Activated CD4-positive, alpha-beta T cell treated with anti-CD3 and anti-CD28 coated beads, Interleukin-2, amount 50 U/mL, for 16 hours (primary cell): ENCODE data around the gene NUDT16L1.

Experiments
- DNase-seq: peaks from one replicate; pipeline ENCODE4 v3.0.0-alpha.2; 2020

Gene NUDT16L1

DNA sequence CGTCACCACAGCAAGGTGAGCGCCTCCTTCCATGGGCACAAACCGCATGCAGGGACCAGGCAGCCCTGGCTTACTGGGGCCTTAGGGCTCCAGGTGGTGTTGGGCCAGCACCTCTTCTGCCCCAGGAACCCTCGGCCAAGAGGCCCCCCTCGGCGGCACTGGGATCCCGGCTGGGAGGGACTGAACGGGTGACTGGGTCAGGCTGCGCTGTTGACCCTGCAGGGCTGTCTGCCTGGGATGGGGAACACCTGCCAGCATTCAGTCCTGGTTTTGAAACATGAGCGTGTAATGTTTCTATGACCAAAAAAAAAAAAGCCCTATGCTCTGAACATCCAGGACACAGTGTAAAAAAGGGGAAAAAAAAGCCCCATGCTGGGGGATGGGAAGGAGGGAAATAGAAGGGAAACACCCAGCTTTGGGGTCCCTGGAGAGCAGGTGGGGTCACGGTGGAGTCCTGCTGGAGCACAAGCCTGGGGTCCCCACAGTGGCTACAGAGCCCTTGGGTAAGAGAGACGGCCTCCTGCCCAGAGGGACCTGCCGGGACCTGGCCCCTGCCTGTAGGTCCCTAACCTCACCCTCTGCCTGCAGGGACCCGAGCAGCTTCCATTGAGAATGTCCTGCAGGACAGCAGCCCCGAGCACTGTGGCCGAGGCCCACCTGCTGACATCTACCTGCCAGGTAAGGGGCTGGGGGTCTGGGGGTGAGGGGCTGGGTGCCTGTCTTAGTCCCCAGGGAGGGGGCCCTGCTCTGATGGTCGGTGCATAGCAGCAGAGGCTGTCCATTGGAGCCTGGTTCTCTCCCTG lies 9.9 kb upstream of the NUDT16L1 start:
- DNase-seq = no peak

- DNase-seq = no peak
Measured at GRCh38 chr16:4684058-4684715, 9.2 kb upstream of the NUDT16L1 start.

- DNase-seq = no peak
Measured at GRCh38 chr16:4684763-4685162, 8.6 kb upstream of the NUDT16L1 start.

GRCh38 chr16:4685292-4685691 lies 8.1 kb upstream of the NUDT16L1 start:
- no peak for DNase-seq

- no peak for DNase-seq
Measured at GRCh38 chr16:4685776-4686496, 7.4 kb upstream of the NUDT16L1 start.

DNA sequence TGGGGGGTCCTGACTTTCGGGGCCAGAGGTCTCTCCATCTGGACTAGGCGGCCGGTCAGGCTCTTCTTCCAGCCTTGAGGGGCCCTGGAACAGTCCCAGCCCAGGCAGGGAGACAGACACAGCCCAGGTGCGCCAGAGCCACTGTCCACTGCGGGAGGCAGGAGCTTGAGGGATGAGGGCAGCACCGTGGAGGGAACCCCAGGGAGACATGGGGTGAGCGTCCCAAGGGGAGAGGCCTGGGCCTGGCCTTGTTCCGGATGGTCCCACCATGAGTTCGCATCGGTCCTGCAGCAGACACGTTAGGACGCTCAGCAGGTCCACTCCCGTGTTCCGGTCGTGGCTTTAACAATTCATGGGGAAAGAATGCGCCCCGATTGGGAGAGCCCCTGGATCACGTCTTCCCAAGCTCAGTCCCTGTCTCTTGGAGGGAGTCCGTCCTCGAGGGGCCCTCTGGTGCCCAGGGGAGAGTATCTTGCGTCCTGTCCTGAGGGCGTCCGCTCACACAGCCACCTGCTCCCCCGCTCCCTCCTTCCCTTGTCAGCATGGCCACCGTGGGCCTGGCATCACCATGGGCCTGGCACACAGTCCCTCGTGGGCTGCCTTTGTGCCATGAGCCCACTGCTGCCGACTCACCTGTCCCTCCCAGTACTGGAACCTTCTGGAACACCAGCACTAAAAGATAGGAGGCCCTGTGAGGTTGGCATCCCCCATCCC lies 6.7 kb upstream of the NUDT16L1 start:
- no peak for DNase-seq

GRCh38 chr16:4687416-4687815 lies 5.9 kb upstream of the NUDT16L1 start:
- DNase-seq = no peak

DNA sequence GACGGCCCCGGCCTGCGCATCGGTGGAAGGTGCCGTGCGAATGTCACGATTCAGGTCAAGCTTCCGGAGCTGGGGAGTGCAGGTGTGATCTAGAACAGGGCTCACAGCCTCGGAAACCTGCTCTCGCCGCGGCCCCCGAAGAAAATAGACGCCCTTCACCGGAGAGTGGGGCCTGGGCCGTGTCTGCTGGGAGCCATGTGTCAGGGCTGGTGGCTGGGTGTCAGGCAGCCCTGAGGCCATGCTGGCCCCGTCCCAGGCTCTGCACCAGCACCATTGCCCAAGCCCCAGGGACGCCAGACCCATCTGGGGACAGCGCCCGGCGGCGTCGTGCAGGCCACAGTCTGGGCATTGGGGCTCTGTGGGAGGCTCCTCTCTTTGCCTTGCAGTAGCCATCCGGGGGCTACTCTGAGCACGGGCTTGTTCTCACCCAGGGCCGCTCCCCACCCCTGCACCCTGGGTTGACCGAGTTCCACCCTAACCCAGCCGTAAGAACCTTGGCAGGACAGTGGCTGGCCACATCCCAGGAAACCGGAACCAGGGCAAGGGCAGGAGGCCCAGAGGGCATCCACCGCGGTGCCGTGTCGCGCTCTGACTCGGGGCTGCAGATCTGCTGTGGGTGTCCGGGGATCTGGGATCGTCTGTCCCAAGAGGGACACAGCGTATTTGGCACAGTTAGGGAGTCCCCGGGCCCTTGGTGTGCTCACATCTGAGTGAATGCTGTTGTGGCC lies 5.3 kb upstream of the NUDT16L1 start:
- no peak for DNase-seq

- DNase-seq = no peak
Measured at GRCh38 chr16:4688674-4689045, 4.7 kb upstream of the NUDT16L1 start.

GRCh38 chr16:4689091-4689671 lies 4.2 kb upstream of the NUDT16L1 start:
- DNase-seq = no peak

DNA sequence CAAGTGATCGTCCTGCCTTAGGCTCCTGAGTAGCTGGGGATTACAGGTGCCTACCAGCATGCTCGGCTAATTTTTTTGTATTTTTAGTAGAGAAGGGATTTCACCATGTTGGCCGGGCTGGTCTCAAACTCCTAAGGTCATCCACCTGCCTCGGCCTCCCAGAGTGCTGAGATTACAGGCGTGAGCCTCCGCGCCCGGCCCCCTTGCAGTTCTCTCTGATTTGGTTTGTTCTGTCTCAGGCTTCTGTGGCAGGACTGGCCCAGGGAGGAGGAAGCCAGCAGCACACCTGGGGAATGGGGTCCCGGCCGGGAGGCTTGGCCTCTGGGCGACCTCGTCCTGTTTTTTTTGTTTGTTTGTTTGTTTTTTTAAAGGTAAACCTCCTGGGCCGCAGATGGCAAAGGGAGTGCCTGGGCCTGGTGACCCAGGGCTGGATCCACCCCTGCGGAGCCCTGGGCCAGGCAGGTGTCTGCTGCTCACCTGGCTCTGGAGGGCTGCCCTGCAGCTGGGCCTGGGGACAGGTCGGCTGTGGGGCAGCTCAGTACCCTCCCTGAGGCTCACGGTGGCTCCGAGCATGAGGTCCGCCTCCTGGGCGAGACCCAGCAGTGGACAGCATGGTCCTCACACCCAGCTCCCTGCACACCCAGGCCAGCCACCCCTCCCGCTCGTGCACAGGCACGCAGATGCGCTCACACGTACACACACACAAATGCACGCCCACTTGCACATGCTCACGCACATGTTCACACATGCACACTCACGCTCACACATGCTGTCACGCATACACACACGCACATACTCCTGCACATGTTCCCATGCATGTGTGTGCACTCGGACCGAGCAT lies 3.3 kb upstream of the NUDT16L1 start:
- no peak for DNase-seq

DNA sequence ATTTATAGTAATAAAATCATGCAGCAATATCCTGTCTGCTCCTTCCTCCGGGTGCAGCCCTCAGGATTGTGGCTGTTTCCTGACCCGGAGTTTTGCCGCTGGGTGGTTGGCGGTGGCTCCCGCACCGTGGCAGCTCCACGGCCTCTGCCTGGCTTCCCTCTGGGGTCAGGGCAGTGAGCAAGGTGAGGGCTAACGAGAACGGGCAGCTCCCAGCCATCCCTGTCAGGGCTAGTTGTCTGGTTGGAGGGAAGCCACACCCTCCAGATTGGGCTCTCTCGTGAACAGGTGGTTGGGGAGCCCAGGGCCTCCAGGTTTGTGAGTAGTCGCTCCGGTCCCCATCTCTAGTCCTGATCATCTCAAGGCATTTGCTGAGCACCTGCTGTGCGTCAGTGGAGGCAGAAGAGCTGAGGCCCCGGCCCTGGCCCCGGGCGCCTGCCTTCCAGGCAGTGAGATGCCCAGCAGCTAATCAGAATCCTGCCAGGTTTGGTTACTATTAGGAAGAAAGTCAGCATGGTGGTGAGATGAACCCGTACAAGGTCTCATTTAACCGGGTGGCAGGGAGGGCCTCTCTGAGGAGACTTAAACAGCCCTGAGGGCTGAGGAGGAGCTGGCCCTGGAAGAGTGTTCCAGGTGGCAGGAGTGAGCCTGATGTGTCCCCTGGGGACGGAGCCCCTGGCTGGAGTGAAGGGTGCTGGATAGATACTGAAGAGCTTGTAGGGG lies 2.3 kb upstream of the NUDT16L1 start:
- DNase-seq = no peak

GRCh38 chr16:4691666-4692412 lies 1.5 kb upstream of the NUDT16L1 start:
- DNase-seq = no peak

- DNase-seq = no peak
Measured at GRCh38 chr16:4692460-4693295, 684 bp upstream of the NUDT16L1 start.

DNA sequence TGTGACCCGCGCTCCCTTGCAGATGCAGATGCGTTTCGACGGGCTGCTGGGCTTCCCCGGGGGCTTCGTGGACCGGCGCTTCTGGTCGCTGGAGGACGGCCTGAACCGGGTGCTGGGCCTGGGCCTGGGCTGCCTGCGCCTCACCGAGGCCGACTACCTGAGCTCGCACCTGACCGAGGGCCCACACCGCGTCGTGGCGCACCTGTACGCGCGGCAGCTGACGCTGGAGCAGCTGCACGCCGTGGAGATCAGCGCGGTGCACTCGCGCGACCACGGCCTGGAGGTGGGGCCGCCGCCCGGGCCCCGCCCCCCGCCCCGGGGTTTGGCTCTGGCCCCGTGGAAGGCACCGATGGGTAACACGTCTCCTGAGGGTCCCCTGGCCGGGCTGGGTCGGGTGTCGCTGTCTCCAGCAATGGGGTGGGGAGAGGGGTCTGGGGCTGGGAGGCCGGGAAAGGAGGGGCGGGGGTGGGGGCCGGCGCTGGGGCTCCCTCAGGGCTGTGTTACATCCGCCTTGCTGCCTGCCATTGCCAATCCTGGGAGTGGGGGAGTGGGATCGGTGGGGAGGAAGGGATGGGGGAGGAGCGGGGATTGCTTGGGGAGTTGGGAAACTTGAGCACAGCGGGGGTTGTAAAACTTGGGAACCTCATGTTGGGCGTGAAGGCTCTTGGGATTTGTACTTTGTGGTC lies 737 bp downstream of the NUDT16L1 start:
- peak; percentile 40 for DNase-seq

DNA sequence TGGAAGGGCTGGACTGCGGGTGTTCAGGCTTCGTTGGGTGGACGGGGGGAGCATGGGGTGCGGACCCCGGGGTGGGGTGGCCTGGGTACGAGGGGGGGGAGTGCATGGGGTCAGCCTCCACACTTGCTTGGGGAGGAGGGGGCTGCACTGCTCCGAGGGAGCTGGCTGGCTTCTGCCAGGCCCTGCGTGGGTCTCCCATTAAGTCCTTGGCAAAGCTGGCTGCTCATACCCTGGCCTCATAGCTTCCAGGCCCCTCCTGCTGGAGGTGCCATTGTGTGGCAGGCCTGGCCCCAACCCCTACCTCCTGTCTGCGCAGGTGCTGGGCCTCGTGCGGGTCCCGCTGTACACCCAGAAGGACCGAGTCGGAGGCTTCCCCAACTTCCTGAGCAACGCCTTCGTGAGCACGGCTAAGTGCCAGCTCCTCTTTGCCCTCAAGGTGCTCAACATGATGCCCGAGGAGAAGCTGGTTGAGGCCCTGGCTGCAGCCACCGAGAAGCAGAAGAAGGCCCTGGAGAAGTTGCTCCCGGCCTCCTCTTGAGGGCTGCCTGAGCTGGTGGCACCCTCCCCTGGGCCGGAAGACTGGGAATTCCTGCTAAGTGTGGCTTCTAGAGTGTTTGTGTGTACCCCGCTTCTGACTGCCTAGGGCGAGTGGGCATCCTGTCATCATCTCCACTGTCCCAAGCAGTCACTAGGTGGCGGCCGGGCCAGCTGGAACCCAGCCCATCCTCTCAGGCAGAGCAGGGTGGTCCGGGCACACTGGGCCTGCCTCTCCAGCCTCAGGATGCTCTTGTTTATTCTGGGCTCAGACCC lies 1.5 kb downstream of the NUDT16L1 start:
- no peak for DNase-seq

- DNase-seq = no peak
Measured at GRCh38 chr16:4695473-4696171, 2.3 kb downstream of the NUDT16L1 start.
